Mesodermal cell (in vitro differentiated cells): ENCODE measurements around the gene CEP128.

Experiments used
- H3K27ac ChIP-seq: 2 replicates; pipeline ENCODE4 v1.7.0; 2013; ENCODE audit warnings: mild to moderate bottlenecking, low read depth, low read length, moderate library complexity; ENCODE audit not compliant: severe bottlenecking
- H3K36me3 ChIP-seq: 2 replicates; pipeline ENCODE4 v1.7.1; 2013; ENCODE audit warnings: mild to moderate bottlenecking, low read length, moderate library complexity; ENCODE audit not compliant: control insufficient read depth, insufficient read depth
- H3K4me1 ChIP-seq: one replicate; pipeline ENCODE4 v1.7.1; 2013; ENCODE audit warnings: mild to moderate bottlenecking, low read length; ENCODE audit not compliant: insufficient read depth, control insufficient read depth, poor library complexity, severe bottlenecking
- H3K4me3 ChIP-seq: 2 replicates; pipeline ENCODE4 v1.7.0; 2013; ENCODE audit warnings: low read length, control low read depth, mild to moderate bottlenecking; ENCODE audit not compliant: insufficient read depth, poor library complexity, severe bottlenecking; ENCODE audit errors: extremely low read depth
- H3K9me3 ChIP-seq: 2 replicates; pipeline ENCODE4 v1.7.1; 2013; ENCODE audit warnings: mild to moderate bottlenecking, low read length, moderate library complexity; ENCODE audit not compliant: control insufficient read depth
- WGBS, 2 experiments: methylation state at CpG; one replicate each; pipeline ENCODE4 v1.1.5; 2013; ENCODE audit warnings: missing lambda C conversion rate in 2 of 2; ENCODE audit not compliant: insufficient coverage in 2 of 2; 5-methylcytosine and 5-hydroxymethylcytosine counted together

The CEP128 gene

DNA sequence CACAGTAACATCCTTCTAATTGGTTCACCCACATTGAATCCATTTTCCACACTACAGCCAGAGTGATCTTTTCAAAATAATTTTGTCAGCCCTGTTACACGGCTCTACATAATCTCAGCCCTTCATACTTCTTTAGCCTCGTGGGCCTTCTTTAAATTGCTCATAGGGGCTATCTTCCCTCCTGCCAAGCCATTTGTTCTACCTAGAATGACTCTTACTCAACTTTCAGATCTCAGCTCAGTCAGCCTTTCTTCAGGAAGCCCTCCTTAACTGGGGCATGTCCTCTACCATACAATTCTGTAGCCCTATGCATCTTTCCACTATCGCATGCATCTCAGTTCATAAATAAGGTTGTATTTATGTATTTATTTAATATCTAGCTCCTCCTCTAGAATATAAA lies 39.7 kb downstream of the CEP128 start:
- WGBS, 2 experiments = 92 to 100% methylated on average over 1 to 2 of the region's 3 CpGs
- H3K4me1 ChIP-seq = no peaks in the 10 kb centered on the region
- no peak overlapping the region for H3K27ac ChIP-seq
- no peaks in the 10 kb centered on the region for H3K9me3 ChIP-seq
- no peak overlapping the region for H3K4me3 ChIP-seq
- H3K36me3 ChIP-seq = peaks cover 5% of the 10 kb centered on the region

DNA sequence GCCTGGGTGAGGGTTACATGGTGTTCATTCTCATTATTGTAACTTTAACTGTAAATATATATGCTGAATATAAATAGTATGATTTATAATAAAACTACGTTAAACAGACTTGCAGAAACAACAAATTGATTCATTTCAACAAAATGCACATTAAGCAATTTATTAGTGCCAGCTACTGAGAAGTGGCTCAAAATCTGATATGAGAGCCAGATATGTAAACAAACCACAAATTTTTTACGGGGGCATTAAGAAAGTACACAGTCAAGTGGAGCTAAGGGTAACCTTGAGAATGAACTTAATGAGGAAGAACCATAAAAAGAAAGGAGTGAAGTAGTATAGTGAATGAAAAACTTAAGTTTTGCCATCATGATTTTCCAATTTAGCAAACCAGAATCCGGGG lies 40.3 kb downstream of the CEP128 start:
- Histone ChIP-seq H3K9me3 (no peaks in the 10 kb centered on the region), H3K27ac (no peak overlapping the region), H3K4me1 (no peaks in the 10 kb centered on the region), H3K4me3 (no peak overlapping the region), H3K36me3 (peaks cover 5% of the 10 kb centered on the region)
- WGBS, 2 experiments = 90 to 96% methylated on average over 2 of the region's 3 CpGs

DNA sequence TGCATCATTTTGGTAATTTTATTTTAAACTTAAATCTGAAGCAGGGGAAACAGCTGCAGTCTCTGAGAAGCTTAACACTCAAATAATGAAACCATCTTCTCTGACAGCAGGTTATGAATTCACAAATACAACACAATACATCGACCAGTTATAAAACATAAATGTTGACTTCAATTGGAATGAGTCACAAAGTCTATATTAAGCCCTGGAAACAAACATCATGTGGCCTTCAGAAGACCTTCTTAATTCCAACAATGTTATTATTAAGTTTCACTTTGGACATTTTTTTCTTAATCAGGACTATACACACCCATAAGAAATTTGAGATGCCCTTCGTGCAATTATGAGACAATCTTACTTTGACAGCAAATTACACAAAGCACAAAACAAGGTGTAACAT lies 68.9 kb downstream of the CEP128 start:
- no peaks in the 10 kb centered on the region for H3K36me3 ChIP-seq

DNA sequence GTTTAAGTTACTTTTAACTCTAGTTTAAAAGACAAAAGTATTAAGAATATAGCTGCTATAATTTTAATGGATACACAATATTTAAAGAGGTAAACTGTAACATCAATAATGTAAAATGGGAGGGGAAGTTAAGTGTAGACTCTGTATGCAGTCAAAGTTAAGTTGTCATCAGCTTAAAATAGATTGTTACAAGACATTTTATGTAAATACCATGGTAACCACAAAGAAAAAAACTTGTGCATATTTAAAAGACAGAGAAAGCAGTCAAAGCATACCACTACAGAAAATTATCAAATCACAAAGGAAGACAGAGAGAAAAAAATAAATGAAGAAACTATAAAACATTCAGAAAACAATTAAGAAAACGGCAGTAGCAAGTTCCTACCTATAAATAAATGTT lies 73.3 kb downstream of the CEP128 start:
- no CpG with 5 or more reads among the region's 1 CpG for WGBS, 2 experiments
- no peak overlapping the region for H3K27ac ChIP-seq
- no peak overlapping the region for H3K4me3 ChIP-seq
- no peaks in the 10 kb centered on the region for H3K4me1 ChIP-seq
- H3K9me3 ChIP-seq = no peaks in the 10 kb centered on the region
- H3K36me3 ChIP-seq = no peaks in the 10 kb centered on the region

More for the DNA sequence above, 68.9 kb downstream of the CEP128 start:
- 100% methylated on average over 1 of the region's 2 CpGs; no CpG with 5 or more reads in 1 of the 2 experiments for WGBS, 2 experiments
- Histone ChIP-seq H3K9me3 (no peaks in the 10 kb centered on the region), H3K27ac (no peak overlapping the region), H3K4me1 (no peaks in the 10 kb centered on the region), H3K4me3 (no peak overlapping the region)

DNA sequence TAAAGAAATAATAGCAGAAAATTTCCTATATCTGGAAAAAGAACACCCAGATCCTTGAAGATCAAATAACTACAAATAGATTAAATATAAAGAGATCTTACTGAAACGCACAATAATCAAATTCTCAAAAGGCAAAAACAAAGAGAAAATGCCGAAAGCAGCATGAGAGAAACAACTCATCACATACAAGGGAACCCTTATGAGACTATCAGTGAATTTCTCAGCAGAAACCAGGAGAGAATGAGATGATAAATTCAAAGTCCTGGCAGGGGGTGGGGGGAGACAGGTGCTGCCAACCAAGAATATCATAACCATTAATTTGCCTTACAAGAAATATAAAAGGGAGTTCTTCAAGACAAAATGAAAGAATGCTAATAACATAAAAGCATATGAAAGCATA lies 73.7 kb downstream of the CEP128 start:
- Histone ChIP-seq H3K4me3 (no peak overlapping the region), H3K27ac (no peak overlapping the region), H3K4me1 (no peaks in the 10 kb centered on the region), H3K9me3 (no peaks in the 10 kb centered on the region), H3K36me3 (no peaks in the 10 kb centered on the region)
- WGBS, 2 experiments = 86% methylated on average over 1 of the region's 2 CpGs; no CpG with 5 or more reads in 1 of the 2 experiments

DNA sequence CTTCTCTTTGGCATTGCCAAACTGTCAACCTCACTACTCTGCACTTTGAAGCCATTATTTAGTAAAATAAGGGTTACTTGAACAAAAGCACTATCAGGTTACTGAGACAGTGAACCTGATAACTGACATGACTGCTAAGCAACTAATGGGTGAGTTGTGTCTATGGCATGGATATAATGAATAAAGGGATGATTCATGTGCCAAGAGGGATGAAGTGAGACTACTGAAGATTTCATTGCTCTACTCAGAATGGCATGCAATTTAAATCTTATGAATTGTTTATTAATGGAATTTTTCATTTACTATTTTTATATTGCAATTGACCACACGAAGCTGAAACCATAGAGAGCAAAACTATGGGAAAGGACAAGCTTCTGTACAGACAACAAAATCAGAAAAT lies 74.4 kb downstream of the CEP128 start:
- Histone ChIP-seq H3K4me3 (no peak overlapping the region), H3K4me1 (no peaks in the 10 kb centered on the region), H3K9me3 (no peaks in the 10 kb centered on the region), H3K27ac (no peak overlapping the region), H3K36me3 (no peaks in the 10 kb centered on the region)
- no CpG with 5 or more reads among the region's 1 CpG for WGBS, 2 experiments

DNA sequence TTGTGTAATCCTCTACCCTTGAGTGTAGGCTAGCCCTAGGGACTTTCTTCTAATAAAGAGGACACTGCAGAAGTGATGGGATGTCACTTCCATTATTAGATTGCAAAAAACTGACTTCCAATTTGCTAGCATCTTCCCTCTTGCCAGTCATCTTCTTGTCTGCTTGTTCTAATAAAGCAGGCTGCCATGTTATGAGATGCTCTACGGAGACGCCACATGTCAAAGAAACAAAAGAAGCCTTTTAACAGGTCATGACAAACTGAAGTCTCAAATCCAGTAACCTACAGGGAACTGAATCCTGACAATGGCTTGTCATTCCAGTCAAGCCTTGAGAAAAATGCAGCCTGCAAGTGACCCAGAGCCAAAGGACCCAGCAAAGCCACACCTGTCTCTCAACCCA lies 76.0 kb downstream of the CEP128 start:
- Histone ChIP-seq H3K4me1 (no peaks in the 10 kb centered on the region), H3K36me3 (no peaks in the 10 kb centered on the region), H3K9me3 (no peaks in the 10 kb centered on the region), H3K4me3 (no peak overlapping the region), H3K27ac (no peak overlapping the region)
- 78 to 100% methylated on average over 2 of the region's 2 CpGs for WGBS, 2 experiments

DNA sequence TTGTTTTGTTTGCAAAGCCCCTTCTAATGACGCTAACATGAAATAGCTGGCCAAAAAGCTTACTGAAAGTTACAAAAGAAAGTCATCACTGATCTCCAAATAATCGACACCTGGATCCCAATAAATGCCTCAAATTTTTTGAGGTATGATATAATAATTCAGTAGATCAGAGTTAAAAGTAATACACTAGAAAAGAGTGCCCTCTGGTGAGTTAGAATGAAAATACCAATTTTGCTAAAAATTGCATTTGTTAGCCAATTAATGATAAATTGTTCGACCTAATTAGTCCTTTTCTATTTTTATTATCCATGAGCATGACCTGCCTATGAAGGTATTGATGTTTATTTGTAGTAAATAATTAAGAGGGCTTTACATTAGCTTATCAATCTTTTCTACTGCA lies 78.6 kb downstream of the CEP128 start:
- H3K4me3 ChIP-seq = no peak overlapping the region
- no CpG with 5 or more reads among the region's 3 CpGs for WGBS, 2 experiments

DNA sequence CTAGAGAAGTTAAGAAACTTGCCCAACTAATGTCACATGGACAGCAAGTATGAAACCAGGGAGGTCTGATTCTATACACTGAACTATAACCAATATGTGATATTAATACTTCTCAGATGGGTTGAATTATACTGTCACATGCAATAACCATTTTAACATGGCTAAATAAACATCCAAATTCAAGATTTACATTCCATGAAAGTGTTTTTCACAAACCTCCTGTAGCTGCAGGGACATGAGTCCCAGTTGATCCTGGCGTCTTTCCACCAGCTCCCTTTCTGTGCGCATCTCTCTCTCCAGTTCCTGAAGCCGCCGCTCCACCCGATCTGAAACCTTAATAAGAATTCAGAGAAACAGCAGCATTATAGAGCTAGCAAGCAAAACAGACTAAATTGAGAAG lies 79.0 kb downstream of the CEP128 start:
- Histone ChIP-seq H3K4me1 (no peaks in the 10 kb centered on the region), H3K4me3 (no peak overlapping the region), H3K9me3 (no peaks in the 10 kb centered on the region), H3K36me3 (no peaks in the 10 kb centered on the region), H3K27ac (no peak overlapping the region)
- 90 to 93% methylated on average over 2 to 5 of the region's 5 CpGs for WGBS, 2 experiments

More for the DNA sequence above, 78.6 kb downstream of the CEP128 start:
- no peak overlapping the region for H3K27ac ChIP-seq
- H3K9me3 ChIP-seq = no peaks in the 10 kb centered on the region
- H3K36me3 ChIP-seq = no peaks in the 10 kb centered on the region
- no peaks in the 10 kb centered on the region for H3K4me1 ChIP-seq

DNA sequence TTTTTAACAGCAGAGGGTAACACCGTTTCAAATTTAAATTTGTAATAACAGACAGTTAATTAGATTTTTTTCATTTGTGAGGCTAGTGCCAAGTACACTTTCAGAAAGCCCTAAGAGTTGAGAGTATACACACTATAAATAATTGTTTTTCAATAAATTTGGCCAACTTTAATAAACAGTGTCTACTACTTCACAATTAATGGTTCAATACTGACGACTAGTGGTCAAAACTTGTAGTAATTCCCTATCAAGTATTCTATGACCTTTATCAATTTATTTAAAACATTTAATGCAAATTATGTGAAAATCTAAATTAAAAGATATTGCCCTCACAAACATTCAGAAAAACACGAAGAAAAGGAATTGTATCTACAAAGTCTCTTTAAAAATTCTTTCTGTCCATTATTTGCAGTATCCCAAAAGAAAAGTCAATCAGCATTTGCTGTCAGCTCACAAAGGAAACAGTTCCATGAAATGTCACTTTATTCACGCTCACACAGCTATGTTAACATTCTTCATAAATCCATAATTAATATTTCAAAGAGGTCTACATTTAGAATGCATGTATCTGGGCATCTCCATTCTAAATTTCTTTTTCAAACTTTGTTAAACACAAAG lies 91.2 kb downstream of the CEP128 start:
- 33 to 38% methylated on average over 1 of the region's 4 CpGs for WGBS, 2 experiments
- no peak overlapping the region for H3K4me3 ChIP-seq

DNA sequence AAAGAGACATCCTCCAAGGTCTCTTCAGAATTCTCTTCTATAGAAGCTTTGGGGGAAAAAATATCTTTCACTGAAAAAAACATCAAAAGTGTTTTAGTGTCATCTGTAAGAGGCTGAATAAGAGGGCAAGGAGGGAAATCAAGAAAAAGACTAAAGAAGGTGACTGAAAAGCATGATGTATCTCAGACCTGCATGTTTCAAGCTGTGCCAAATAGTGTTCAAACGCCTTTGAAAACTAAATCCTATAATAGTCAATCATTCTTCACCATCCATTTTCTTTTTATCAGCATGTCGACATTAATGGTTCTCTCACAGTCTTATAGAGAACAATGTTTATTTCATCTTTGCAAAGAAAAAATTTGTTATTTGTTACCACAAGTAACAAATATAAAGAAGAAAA lies 94.5 kb downstream of the CEP128 start:
- H3K4me1 ChIP-seq = no peaks in the 10 kb centered on the region
- 22% methylated on average over 1 of the region's 2 CpGs; no CpG with 5 or more reads in 1 of the 2 experiments for WGBS, 2 experiments
- H3K27ac ChIP-seq = no peak overlapping the region
- no peak overlapping the region for H3K4me3 ChIP-seq
- H3K9me3 ChIP-seq = no peaks in the 10 kb centered on the region
- H3K36me3 ChIP-seq = no peaks in the 10 kb centered on the region

More for the DNA sequence above, 91.2 kb downstream of the CEP128 start:
- H3K9me3 ChIP-seq = no peaks in the 10 kb centered on the region
- H3K36me3 ChIP-seq = no peaks in the 10 kb centered on the region
- no peaks in the 10 kb centered on the region for H3K4me1 ChIP-seq
- no peak overlapping the region for H3K27ac ChIP-seq
